NCI-H2081 (cell line): ENCODE results near the gene KRT17.
"Not testable (repeated sequence)": the region's sequence is repeated elsewhere in the genome, so short reads cannot be mapped to it uniquely, and the experiment has no call there.

Source experiments
- DNase-seq, 2 experiments: peaks; one replicate each; lab custom pipeline; 2025; lab: John Stamatoyannopoulos, UW

KRT17 gene

DNA sequence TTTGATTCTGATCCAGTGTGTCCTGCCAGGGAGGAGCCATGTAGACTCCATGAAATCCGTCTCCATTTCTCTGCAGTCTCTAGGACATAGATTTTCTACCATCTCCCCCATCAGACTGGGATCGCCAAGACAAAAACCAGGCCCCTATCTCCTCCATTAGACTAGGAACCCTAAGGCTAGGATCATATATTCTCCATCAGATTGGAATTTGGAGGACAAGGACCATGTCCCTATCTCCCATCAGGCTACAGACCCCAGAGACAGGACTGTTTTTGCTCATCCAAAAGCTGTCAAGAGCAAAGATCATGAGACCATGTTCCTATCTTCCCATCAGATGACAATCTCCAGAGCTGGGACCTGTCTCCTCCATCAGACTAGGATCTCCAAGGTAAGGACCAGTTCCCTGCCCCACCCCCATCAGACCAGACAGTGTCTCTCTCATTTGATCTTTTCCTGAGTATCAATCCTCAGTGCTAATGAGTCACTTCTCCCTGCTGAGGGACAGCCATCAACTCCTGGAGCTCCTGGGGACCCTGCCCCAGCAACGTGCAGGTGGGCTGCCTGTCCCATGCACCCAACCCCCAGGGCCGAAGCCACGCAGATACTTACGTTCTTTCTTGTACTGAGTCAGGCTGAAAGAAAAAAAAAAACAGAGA lies 4.3 kb downstream of the KRT17 start:
- DNase-seq, result not testable (repeated sequence)

DNA sequence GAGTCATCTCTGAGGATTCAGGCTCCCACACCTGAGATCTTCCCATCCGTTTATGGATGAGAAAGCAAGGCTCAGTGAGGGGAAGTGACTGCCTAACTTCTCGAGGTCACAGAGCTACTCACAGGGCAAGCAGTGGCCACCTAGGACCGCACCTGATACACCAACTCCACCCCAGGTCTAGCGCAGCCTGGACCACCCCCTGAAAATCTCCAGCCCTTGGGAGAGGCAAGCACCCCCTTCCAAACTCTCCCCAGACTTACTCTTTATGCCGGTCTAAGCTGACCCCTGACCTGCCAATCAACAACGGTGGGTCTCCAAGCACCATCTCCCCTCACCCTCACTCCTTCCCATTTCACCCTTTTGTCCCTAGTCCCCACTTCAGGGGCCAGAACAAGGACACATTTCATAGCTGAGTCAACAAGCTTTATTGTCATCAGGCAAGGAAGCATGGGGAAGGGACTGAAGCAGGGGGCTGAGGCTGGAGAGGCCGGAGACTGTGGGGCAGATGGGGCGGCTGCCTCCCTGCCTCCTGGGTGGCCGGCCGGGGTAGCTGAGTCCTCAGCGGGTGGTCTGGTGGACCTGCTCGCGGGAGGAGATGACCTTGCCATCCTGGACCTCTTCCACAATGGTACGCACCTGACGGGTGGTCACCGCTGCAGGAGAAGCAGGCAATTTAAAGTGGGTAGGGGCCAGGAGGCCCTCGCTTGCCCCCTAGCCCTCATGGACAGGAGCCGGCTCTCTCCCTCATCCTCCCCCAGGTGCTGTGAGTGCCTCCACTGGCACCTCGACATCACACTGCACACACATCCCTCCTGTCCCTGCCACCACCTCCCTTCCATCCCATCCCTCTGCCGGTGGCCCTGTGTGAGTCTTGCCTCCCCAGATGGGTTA lies 5.1 kb downstream of the KRT17 start:
- DNase-seq, result no peak

DNA sequence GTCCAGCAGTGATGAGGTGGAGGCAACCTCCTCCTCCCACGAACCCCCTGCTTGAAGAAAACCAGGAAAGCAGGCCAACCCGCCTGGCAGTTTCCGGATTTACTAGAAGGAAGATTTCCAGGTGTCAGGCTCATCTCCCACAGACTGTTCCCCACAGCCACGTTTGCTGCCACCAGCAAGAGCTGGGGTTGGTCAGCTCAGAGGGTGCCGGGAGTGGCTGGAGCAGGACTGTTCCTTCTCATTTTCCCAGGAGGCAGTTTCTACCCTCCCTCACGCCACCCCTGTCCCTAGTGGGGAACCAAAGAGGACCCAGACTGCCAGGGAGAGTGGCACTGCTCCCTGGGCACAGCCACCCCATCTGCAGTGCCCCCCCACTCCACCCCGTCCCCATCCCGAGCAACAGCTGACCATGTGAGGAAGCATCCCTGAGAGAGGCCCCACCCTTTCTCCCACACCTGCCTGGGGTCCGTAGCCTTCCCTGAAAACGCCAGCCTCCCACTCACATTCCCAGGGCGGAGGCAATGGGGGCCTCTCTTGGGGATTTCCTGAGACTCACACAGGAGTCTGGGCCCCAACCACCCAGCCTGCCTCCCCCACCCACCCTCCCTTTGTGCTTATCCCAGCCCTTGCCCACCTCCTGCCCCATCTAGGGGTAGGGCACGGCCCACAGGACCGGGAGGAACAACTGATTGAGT lies 5.9 kb downstream of the KRT17 start:
- DNase-seq, result no peak

DNA sequence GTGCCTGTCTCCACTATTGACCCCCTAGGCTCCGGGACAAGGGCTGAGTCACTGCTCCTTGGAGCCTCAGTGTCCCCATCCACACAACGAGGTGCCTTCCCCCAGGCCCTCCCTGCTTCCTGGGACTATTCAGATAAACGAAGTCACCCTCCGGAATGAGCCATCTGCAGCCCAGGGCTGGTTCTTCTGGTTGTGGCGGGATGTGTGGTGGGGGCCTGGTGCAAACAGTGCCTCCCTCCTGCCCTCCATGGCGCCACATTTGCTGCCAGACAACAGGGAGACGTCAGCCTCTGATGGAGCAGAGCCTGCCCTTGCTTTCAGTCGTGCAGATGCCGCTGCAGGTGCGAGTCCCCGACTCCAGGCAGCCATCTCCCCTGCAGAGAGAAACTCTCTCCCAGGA lies 6.7 kb downstream of the KRT17 start:
- DNase-seq, result no peak

DNA sequence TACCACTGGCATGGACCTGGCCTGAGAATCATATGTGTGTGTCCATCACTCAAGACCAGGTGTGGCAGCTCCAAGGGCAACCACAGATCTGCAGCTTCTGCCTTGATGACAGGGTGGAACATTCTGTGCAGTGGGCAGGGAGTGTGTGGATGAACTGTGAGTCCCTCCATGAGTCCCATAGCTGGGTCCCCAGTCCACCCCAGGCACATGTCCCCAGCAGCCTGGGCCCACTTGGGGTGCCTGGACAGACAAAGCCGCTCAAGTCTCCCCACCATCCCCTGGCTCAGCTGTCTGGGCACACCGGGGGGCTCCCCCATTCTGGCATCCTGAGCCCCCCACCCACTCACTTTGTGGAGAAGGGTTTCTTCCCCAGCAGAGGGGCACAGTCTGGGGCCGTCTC lies 7.2 kb downstream of the KRT17 start:
- DNase-seq, result no peak

DNA sequence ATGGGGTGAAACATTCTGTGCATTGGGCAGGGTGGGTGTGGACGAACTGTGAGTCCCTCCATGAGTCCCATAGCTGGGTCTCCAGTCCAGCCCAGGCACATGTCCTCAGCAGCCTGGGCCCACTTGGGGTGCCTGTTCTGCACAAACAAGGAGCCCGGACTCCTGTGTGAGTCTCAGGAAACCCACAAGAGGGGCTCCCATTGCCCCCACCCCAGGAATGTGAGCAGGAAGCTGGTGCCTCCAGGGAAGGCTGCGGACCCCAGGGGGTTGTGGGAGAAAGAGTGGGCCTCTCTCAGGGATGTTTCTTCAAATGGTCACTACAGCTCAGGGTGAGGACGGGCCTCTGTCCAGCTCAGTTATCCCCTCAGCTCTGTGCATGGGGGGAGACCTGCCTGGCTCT lies 7.9 kb downstream of the KRT17 start:
- DNase-seq, result not testable (repeated sequence)

DNA sequence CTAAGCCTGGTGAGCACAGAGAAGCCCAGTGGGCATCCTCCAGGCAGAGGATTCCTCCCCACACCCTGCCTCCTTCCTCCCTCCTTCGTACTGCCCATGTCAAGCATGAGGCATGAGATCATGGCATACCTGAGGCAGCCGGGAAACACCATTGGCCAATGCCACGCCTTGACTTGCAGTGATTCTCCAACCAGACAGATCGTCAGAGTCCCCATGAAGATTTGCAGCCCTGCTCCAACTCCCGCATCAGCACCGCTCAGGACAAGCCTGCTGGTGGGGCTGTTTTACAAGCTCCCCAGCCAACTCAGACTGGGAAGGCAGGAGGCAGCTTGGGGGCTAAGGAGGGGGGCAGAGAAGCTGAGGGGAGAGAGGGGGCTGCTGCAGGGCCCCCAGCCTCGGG lies 8.9 kb downstream of the KRT17 start:
- no peak for DNase-seq

DNA sequence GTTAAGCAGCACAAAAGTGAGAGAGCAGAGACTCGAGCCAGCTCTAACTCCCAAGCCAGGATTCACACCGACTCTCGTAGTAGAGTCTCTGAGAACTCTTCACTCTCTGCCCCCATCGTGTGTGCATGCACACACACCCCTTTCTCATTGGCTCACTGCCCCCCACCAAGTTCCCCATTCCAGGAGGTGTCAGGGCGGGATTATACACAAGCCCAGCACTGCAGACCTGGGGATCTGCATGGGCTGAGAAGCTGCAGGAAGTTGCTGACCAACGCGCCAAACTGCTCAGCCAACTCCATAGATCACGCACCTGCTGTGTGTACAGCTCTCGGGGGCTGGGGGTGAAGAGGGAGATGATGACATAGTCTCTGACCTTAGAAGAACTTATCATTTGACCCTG lies 9.6 kb downstream of the KRT17 start:
- DNase-seq, result not testable (repeated sequence)

DNA sequence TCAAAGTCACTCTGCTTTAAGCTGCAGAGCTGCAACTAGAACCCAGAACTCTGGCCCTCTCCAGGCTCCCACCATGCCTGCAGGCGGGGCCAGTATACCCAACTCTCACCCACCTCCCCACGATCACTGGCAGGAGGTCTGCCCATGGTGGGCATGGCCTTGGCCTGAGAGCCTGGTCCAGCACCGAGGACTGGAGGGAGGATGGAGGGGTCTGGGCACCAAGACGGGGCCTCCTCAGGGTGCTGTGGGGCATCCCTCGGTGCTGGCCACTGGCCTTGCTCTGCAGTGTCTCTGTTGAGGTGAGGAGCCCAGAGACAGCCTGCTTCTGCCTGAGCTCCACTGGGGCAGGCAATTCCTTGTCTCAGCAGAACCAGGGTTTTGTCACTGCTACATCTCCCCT lies 10.3 kb downstream of the KRT17 start:
- no peak for DNase-seq

DNA sequence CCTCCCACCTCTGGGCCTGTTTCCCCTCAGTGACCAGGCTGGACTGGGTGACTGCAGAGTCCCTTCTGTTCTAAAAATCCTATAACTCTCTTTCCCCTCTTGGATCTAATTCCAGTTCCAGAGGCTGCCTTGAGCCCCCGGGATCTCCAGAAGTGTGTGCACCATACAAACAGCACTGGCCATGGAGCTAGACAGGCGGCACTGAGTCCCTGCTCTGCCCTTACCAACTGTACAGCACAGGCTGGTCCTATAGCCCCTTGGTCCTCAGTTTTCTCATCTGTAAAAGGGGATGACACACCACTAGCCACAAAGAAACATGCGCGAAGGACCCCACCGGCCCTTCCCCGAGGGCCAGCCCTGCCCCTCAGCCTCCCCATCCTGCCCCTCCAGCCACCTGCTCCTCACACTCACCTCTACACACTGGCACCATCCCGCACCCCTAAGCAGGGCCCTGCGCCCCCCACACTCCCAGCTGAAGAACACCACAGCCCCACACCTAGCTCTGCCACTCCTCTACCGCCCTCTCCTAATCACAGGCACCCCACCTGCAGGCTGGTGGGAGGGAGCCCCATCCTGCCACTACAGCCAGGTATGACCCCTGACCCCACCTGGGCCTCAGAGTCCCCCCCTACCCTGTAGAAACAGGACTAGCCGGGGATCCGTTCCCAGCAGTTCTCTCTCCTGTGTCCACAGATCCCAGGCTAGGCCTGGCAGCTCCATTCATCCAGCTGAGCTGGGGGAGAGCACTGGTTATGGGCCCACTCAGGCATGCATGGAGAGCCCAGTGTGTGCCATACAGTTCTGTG lies 10.9 kb downstream of the KRT17 start:
- DNase-seq, result no peak

DNA sequence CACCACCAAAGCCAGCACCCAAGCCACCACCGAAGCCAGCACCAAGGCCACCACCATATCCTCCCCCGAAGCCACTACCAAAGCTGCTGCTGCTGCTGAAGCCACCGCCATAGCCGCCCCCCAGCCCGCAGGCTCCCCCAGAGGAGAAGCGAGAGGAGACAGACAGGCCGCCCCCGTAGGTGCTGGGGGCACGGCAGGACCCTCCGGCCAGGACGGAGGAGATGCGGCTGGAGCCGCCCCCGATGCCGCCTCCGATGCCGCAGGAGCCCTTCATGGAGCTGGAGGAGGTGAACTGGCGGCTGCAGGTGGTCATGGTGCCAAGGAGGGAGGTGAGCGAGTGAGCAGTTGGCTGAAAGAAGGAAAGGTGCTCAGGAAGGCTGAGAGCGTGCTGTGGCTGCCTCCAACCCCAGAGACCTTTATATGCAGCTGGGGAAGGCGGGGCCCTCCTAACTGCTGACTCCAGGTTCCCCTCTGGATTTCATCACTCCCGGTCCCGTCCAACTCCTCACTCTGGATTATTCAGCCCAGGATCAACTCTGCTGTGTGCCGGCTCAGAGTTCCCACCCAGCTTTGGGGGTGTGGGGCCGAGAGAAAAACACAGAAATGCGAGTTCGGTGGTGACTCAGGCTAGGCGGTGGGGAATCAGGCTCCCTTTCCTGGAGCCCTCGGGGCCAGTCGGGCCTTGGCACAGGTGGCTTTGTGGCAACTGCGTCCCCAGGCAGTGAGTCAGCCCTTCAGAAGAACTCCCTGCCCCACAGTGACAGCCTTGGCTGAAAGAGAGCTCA lies 11.8 kb downstream of the KRT17 start, which contains the start of gene KRT16:
Gene KRT16, minus strand, starts transcription at position 392 of the 785 bp plus-strand sequence. Its CDS starts 79 bp downstream, at position 313.
- not testable (repeated sequence) for DNase-seq

DNA sequence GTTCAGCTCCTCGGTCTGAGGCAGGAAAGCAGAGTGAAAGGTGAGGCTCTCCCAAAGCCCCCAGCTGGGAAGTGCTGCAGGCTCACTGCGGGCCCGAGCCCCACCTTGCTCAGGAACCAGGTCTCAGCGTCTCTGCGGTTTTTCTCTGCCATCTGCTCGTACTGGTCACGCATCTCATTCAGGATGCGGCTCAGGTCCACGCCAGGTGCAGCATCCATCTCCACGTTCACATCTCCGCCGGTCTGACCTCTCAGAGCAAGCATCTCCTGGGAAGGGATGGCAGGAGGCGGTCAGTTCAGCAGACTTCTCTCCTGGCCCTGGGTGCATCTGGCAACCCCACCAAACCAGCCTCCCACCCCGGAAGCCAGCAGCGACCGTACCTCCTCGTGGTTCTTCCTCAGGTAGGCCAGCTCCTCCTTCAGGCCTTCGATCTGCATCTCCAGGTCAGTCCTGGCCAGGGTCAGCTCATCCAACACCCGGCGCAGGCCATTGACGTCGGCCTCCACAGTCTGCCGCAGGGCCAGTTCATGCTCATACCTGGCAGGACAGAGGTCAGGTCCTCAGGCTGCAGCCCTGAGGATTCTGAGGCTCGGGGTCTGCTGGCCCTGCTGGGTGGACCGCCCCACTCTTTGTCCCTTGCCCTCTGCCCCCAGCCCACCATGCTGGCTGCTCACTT lies 13.3 kb downstream of the KRT17 start:
- DNase-seq, result no peak

DNA sequence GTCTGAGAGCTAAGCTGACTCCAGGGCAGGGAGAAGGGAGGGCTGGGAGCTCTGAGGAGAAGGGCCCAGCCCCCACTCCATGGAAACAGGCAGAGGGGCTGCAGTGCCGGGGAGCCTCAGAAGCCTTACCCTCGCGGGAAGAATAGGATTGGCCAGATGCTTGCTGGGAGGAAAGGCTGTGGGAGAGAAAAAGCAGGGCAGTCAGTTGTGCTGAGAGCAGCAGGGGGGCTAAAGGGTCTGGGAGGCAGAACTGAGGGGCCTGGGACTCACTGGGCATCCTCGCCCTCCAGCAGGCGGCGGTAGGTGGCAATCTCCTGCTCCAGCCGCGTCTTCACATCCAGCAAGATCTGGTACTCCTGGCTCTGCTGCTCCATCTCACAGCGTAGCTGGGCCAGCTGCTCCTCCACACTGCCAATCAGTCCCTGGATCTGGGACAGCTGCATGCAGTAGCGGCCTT lies 14.3 kb downstream of the KRT17 start:
- DNase-seq, result not testable (repeated sequence)

DNA sequence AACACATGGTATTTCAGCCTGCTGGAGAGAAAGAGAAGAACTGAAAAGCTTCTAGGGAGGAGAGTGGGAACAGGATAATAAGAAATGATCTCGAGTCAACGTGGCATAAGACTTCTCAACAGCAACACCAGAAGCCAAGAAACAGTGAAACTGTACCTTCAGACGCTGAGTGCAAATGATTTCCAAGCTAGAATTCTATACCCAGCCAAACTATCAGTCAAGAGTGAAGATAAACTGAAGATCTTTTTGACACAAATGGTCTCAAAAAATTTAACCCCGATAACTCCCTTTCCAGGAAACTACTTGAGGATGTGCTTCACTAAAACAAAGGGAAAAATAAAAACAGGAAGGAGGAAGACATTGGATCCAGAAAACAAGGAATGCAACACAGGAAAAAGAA lies 17.4 kb downstream of the KRT17 start:
- DNase-seq, result not testable (repeated sequence)

DNA sequence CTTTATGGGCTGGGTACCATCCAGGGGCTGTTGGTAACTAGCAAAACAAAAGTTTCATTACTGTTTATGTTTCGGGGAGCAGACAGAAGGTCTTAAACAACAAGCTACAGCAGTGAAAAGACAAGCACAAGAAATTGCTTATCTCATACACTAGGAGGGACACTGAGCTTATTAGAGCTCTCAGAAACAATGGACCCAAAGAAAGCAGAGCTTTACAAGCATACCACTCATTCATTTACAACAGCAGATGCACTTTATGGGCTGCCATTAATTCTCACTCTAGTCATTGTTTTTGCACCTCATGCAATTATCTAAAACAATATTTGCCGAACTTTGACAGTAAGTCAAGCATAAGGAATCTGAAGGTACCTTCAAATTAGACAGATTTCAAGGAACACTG lies 21.9 kb downstream of the KRT17 start:
- no peak for DNase-seq

DNA sequence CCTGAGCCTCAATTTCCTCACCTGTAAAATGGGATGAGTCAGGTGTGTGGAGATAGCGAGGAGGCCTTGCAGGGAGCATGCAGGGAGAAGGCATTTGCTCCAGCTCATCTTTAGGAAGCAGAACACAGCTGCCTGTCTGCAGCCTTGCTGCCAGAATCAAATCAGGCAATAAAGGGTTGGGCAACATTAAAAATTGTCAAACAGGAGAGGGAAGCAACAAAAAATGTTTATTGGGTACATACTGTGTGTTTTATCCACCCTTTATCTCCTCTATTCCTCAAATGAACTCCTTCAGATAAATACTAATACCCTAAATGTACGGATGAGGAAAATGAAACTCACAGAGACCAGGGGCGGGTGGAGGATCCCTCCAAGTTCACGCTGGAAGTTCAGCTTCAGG lies 24.1 kb downstream of the KRT17 start:
- DNase-seq, result no peak

DNA sequence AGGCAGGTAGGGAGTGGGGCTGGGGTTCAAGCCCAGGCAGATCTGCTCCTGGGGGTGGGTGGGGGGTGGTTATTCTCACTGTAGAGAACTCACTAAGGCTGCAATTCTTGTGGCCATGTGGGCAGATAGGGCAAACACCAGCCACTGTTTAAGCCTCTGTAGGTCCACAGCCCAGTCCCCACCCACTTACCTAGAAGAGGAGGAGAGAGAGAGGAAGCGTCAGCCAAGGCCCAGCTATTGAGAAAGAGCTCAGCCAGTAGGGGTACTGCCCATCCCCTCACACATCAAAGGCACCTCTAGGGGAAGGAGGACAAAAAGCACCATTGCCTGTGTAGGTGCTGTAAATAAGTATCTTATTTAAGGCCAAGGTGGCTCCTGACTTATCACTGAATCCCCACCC lies 24.7 kb downstream of the KRT17 start:
- DNase-seq, result no peak

DNA sequence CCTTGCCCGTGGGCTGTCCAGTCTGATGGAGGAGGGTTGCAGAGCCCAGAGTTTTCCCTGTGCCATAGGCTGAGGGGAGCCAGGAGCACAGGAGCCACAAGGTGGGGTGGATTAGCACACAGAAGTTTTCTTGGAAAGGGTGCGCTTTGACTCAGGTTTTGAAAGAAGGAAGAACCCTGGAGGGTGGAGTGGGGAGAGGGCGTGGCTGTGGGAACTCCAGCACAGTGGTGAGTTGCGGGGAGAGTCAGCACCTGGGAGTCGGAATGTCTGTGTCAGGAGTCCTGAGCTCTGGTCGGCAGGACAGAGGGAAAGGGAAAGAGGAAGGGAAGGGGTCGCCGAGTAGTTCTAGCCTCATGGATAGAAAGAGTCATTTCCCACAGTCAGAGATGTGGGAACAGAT lies 28.8 kb downstream of the KRT17 start:
- no peak for DNase-seq

DNA sequence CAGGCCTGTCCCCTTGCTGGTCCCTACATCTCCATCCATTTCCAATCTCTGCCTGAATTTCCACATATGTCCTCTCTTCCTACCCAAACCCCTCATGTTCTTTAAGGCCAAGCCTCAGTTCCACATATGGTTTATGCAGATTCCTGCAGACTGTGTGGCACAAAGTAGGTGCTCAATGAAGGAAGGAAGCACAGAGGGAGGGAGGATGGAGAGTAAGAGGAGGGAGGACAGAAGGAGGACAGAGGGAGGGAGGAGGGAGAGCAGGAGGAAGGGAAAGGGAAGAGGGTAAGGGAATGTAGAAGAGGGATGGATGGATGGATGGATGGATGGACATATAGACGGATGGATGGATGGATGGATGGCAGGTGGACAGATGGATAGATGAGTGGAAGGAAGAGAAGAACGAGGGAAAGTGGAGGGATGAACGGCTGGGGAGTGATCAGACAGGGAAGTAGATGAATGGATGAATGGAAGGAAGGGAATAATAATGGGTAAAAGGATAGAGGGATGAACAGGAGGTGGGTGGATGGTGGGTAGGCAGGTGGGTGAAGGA lies 29.9 kb downstream of the KRT17 start:
- DNase-seq, result no peak
